Esophagus squamous epithelium (tissue), 5 donors: ENCODE data around the gene RAB38. TPM values are rescaled to one million over a fixed set of nuclear protein-coding genes. Genes with fewer than 3 reads are reported as not detected.

ENCODE experiments used
- DNase-seq: peaks from one replicate; lab custom pipeline; 2025; lab: John Stamatoyannopoulos, UW
- H3K27ac ChIP-seq, 4 donors: fragments of 200-600 bp; sonication (generic); one replicate each; pipeline ENCODE4 v1.5.1; 2016 to 2019; ENCODE audit warnings: mild to moderate bottlenecking in 1 of 4
- H3K27me3 ChIP-seq, 4 donors: fragments of 200-600 bp; sonication (generic); 1 replicate in 3 of 4; 2 replicates in 1 of 4; pipeline versions ENCODE4 v1.5.1 to v1.6.0; 2017 to 2021; ENCODE audit warnings: antibody characterized with exemption in 1 of 4
- H3K36me3 ChIP-seq, 3 donors: fragments of 200-600 bp; sonication (generic); one replicate each; pipeline ENCODE4 v1.5.1; 2016 to 2019
- H3K4me1 ChIP-seq, 3 donors: fragments of 200-600 bp; sonication (generic); one replicate each; pipeline ENCODE4 v1.5.1; 2017 to 2019
- H3K4me3 ChIP-seq, 4 donors: fragments of 200-600 bp; sonication (generic); 1 replicate in 3 of 4; 2 replicates in 1 of 4; pipeline ENCODE4 v1.5.1; 2016 to 2019; ENCODE audit warnings: mild to moderate bottlenecking in 2 of 4, moderate library complexity in 1 of 4
- H3K9me3 ChIP-seq, 3 donors: fragments of 200-600 bp; sonication (generic); one replicate each; pipeline ENCODE4 v1.5.1; 2016 to 2019
- POLR2A ChIP-seq, 4 donors: fragments of 450-650 bp; IDR thresholded peaks; one replicate each; pipeline ENCODE4 v1.6.1; 2017; ENCODE audit warnings: antibody characterized with exemption in 4 of 4, mild to moderate bottlenecking in 4 of 4, moderate library complexity in 3 of 4
- WGBS, 2 donors: methylation state at CpG; one replicate each; pipeline ENCODE4 v1.1.5; 2018; 5-methylcytosine and 5-hydroxymethylcytosine counted together
- intact Hi-C: fragments of 100-400 bp; cut with DNase I; formaldehyde crosslinking; loops from one replicate; pipeline ENCODE4 v1.15.0; 2022
- total RNA-seq, 4 donors: library from RNA; depleted of rRNA; stranded (reverse); fragments of >200 nt; gene quantifications; one replicate each; pipeline ENCODE4 v1.1.0, GENCODE V29; 2016
- TF ChIP-seq, protein P1 (sequence below), 6 experiments: fragments of 450-650 bp in 4 of 6; fragments of 200-600 bp in 2 of 6; sonication (generic) in 2 of 6; IDR thresholded peaks; one replicate each; pipeline ENCODE4 v1.5.1; 2016 to 2019; ENCODE audit warnings: antibody characterized with exemption in 6 of 6, mild to moderate bottlenecking in 4 of 6, moderate library complexity in 4 of 6
- donor health status: DM: yes; HTN: yes; CAD: no.

Gene RAB38
- total RNA-seq, 4 donors from 2014 or later, result 23.4 to 105 (median 65.1) TPM

DNA sequence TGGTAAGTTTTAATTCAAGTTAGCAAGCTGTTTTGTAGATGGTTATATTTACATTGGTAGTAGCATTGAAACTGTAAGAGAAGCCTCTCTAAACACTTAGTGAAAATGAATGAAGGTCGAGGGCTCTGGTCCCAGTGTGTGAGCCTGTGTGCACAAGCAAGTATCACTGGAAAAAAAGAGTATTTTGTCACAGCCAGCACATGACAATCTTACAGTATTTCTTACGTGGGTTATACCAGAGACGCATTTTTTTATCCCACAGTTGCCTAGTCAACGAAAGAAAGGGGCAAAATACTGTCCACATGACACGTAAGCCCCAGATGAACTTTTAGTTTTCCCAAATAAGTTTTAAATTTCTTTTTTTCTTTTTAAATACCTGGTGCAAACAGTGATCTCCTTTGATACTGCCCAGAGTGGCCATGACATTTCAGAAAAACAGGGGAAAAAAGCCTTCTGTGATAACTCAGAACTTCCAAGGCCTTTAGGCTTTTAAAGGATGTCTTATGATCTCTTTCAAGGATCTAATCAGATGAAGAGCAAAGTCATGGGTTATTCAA, 23.5 kb downstream of the RAB38 start:
- TF ChIP-seq, protein P1, sequence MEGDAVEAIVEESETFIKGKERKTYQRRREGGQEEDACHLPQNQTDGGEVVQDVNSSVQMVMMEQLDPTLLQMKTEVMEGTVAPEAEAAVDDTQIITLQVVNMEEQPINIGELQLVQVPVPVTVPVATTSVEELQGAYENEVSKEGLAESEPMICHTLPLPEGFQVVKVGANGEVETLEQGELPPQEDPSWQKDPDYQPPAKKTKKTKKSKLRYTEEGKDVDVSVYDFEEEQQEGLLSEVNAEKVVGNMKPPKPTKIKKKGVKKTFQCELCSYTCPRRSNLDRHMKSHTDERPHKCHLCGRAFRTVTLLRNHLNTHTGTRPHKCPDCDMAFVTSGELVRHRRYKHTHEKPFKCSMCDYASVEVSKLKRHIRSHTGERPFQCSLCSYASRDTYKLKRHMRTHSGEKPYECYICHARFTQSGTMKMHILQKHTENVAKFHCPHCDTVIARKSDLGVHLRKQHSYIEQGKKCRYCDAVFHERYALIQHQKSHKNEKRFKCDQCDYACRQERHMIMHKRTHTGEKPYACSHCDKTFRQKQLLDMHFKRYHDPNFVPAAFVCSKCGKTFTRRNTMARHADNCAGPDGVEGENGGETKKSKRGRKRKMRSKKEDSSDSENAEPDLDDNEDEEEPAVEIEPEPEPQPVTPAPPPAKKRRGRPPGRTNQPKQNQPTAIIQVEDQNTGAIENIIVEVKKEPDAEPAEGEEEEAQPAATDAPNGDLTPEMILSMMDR (IDR thresholded peaks at IDR 0.05), result no peak
- no peak for TF ChIP-seq POLR2A (IDR thresholded peaks at IDR 0.05)
- H3K36me3 ChIP-seq, result peaks cover 0 to 40% (median 0%) of the 10 kb centered on the region in 3 donors
- H3K27ac ChIP-seq, result no peak overlapping the region
- no peak for DNase-seq
- H3K27me3 ChIP-seq, result no peaks in the 10 kb centered on the region
- 84 to 91% methylated on average over 5 of the region's 5 CpGs for WGBS, 2 donors
- peaks cover 0 to 11% (median 0%) of the 10 kb centered on the region in 3 donors for H3K9me3 ChIP-seq
- peaks cover 0 to 10% (median 0%) of the 10 kb centered on the region in 3 donors for H3K4me1 ChIP-seq
- H3K4me3 ChIP-seq, result no peak overlapping the region
- intact Hi-C loops, result no loop called here

DNA sequence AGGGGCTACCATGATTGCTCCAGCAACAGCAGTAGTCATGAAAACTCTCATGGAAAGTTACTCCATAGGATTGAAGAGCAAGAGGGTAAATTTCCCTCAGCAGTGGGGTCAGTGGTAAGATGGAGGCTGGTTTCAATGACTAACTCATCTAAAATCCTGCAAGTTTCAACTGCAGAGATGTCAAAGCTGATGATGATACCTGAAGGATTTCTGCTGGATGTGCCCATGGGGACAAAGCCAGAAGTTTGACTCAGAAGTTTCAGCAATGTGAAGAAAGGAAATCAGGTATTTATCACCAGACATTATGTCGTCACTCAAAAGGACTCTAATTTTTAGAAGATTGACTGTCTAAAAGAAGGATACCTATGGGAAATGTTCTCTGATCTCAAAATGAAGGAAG, 29.1 kb downstream of the RAB38 start:
- TF ChIP-seq, protein P1 (IDR thresholded peaks at IDR 0.05), result no peak
- no peak for TF ChIP-seq POLR2A (IDR thresholded peaks at IDR 0.05)
- DNase-seq, result no peak
- Histone ChIP-seq H3K4me1 (no peaks in the 10 kb centered on the region), H3K36me3 (peaks cover 0 to 31% (median 0%) of the 10 kb centered on the region in 3 donors), H3K27me3 (no peaks in the 10 kb centered on the region), H3K9me3 (no peaks in the 10 kb centered on the region), H3K4me3 (no peak overlapping the region), H3K27ac (no peak overlapping the region)
- WGBS, 2 donors, result 64 to 70% methylated on average over 1 of the region's 1 CpG
- intact Hi-C loops, result no loop called here

DNA sequence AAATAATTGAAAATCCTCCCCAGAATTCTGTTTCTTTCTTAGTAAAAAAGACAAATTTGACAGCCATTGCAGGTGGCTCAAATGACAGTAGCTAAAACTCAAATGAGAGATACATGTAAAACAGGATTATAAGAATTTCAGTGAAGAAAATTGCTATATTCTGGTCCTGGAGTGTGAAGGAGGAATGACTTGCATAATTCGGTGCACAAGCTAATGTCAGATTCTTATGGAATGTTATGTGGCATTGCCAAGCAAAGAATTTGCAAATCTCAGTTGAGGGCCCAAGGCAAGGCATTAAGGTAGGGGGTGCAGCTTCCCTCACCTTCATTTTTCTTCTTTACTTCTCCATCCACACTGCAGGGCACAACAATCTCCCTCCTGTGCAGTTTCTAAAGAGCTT, 35.4 kb downstream of the RAB38 start:
- TF ChIP-seq, protein P1 (IDR thresholded peaks at IDR 0.05), result no peak
- no peak for TF ChIP-seq POLR2A (IDR thresholded peaks at IDR 0.05)
- Histone ChIP-seq H3K27me3 (no peaks in the 10 kb centered on the region), H3K27ac (no peak overlapping the region), H3K4me3 (no peak overlapping the region), H3K4me1 (no peaks in the 10 kb centered on the region), H3K9me3 (no peaks in the 10 kb centered on the region), H3K36me3 (peaks cover 0 to 2% (median 0%) of the 10 kb centered on the region in 3 donors)
- intact Hi-C loops, result no loop called here
- no peak for DNase-seq
- WGBS, 2 donors, result 46 to 57% methylated on average over 1 of the region's 1 CpG

DNA sequence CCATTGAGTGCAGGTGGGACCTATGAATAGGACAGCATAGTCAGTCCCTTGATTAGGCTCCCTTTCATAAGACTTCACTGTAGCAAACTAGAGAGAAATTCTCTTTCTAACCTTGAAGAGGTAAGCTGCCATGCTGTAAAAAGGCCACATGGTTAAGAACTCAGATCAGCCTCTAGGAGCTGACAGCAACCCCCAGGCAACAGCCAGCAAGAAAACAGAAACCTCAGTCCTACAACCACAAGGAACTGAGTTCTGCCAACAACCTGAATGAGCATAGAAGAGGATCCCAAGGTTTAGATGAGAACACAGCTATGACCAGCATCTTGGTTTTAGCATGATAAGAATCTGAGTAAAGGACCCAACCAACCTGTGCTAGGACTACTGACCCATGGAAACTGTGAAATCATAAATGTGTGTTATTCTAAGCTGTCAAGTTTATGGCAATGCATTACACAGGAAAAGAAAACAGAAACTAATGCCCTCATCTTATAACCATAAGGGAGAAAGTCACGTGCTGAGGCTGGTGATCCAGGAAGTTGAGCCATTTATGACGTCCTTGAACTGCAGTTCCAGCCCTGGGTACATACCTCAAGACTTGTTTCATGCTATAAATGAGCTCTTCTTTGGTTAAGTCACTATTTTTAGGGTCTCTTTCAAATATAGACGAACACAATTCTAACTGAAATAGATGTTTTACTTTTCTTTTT, 43.3 kb downstream of the RAB38 start:
- TF ChIP-seq, protein P1 (IDR thresholded peaks at IDR 0.05), result no peak
- TF ChIP-seq POLR2A (IDR thresholded peaks at IDR 0.05), result no peak
- 70 to 71% methylated on average over 3 of the region's 3 CpGs for WGBS, 2 donors
- H3K27ac ChIP-seq, result no peak overlapping the region

DNA sequence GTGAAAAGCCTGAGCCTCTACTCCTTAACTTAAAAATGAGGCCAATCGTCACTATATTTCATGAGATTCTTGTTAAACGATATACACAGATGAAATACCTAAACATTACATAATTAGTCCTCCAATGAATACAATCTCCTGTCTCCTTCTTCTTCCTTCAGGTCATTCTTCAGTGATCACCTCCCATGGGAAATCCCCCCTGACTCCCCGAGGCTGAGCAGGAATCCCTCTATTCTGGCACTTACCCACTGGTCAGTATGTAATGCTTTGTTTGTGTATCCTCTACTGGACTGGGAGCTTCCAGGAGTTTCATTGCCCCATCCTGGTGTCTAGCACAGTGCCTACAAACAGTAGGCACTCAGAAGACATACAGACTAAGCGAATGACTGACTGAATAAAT, 52.3 kb downstream of the RAB38 start:
- intact Hi-C loops, result no loop called here
- WGBS, 2 donors, result 75 to 76% methylated on average over 4 of the region's 4 CpGs
- no peak for DNase-seq
- H3K4me3 ChIP-seq, result no peak overlapping the region
- H3K36me3 ChIP-seq, result peaks cover 0 to 6% (median 0%) of the 10 kb centered on the region in 3 donors
- TF ChIP-seq, protein P1 (IDR thresholded peaks at IDR 0.05), result no peak
- TF ChIP-seq POLR2A (IDR thresholded peaks at IDR 0.05), result no peak
- no peaks in the 10 kb centered on the region for H3K27me3 ChIP-seq
- no peak overlapping the region for H3K27ac ChIP-seq
- no peaks in the 10 kb centered on the region for H3K4me1 ChIP-seq
- no peaks in the 10 kb centered on the region for H3K9me3 ChIP-seq

More for the DNA sequence above, 43.3 kb downstream of the RAB38 start:
- intact Hi-C loops, result no loop called here
- Histone ChIP-seq H3K4me1 (no peaks in the 10 kb centered on the region), H3K27me3 (no peaks in the 10 kb centered on the region), H3K4me3 (no peak overlapping the region), H3K9me3 (no peaks in the 10 kb centered on the region), H3K36me3 (peaks cover 0 to 5% (median 0%) of the 10 kb centered on the region in 3 donors)
- DNase-seq, result no peak
